CD4-positive, CD25-positive, alpha-beta regulatory T cell (primary cell): ENCODE data around the gene PCAT6. TPM values are rescaled to one million over a fixed set of nuclear protein-coding genes. Genes with fewer than 3 reads are reported as not detected.

ENCODE experiments used
- ATAC-seq, 2 donors: fragments of 150-1000 bp; cut with Tn5 transposase; one replicate each; pipeline ENCODE4 v1.10.0; 2021; ENCODE audit warnings: low read depth in 2 of 2, moderate number of reproducible peaks in 2 of 2, moderate library complexity in 1 of 2
- DNase-seq, 3 donors: peaks; one replicate each; pipeline versions ENCODE4 v3.0.0 to v3.0.0-alpha.2; 2012 to 2022; ENCODE audit warnings: mixed read lengths in 1 of 3
- H3K27ac ChIP-seq: one replicate; pipeline ENCODE4 v1.7.0; 2013; ENCODE audit warnings: mild to moderate bottlenecking, low read length; ENCODE audit not compliant: insufficient read depth, poor library complexity, severe bottlenecking
- H3K27me3 ChIP-seq: one replicate; pipeline ENCODE4 v1.7.0; 2013; ENCODE audit warnings: low read length; ENCODE audit not compliant: control insufficient read depth, insufficient read depth
- H3K36me3 ChIP-seq: one replicate; pipeline ENCODE4 v1.7.0; 2013; ENCODE audit warnings: mild to moderate bottlenecking, low read length, moderate library complexity; ENCODE audit not compliant: control insufficient read depth, insufficient read depth
- H3K4me1 ChIP-seq: 2 replicates; pipeline ENCODE4 v1.7.0; 2013; ENCODE audit warnings: mild to moderate bottlenecking, low read length; ENCODE audit not compliant: insufficient read depth, control insufficient read depth, poor library complexity, severe bottlenecking
- H3K4me3 ChIP-seq: one replicate; pipeline ENCODE4 v1.7.0; 2013; ENCODE audit warnings: low read depth, mild to moderate bottlenecking, low read length, moderate library complexity
- H3K9me3 ChIP-seq, 2 experiments: 1 replicate in 1 of 2; 2 replicates in 1 of 2; pipeline ENCODE4 v1.7.0; 2013; ENCODE audit warnings: low read length in 2 of 2, mild to moderate bottlenecking in 1 of 2, moderate library complexity in 1 of 2; ENCODE audit not compliant: control insufficient read depth in 2 of 2
- H3K27ac Mint-ChIP-seq, 3 donors: one replicate each; pipeline ENCODE4 v1.8.0; 2020 to 2022; ENCODE audit warnings: mild to moderate bottlenecking in 3 of 3, mixed read lengths in 3 of 3, moderate library complexity in 2 of 3
- H3K27me3 Mint-ChIP-seq: one replicate; pipeline ENCODE4 v1.8.0; 2022; ENCODE audit warnings: mild to moderate bottlenecking, mixed read lengths
- H3K36me3 Mint-ChIP-seq: one replicate; pipeline ENCODE4 v1.8.0; 2020; ENCODE audit warnings: mixed read lengths
- H3K4me1 Mint-ChIP-seq, 4 donors: one replicate each; pipeline ENCODE4 v1.8.0; 2020 to 2022; ENCODE audit warnings: mixed read lengths in 4 of 4, mild to moderate bottlenecking in 1 of 4
- H3K4me3 Mint-ChIP-seq, 4 donors: one replicate each; pipeline ENCODE4 v1.8.0; 2020 to 2022; ENCODE audit warnings: mild to moderate bottlenecking in 4 of 4, mixed read lengths in 4 of 4, moderate library complexity in 3 of 4
- H3K9me3 Mint-ChIP-seq, 7 donors: one replicate each; pipeline ENCODE4 v1.8.0; 2020 to 2022; ENCODE audit warnings: mixed read lengths in 7 of 7, mild to moderate bottlenecking in 3 of 7, moderate library complexity in 2 of 7
- polyA plus RNA-seq, 4 donors: library from polyadenylated mRNA; unstranded; fragments of 300-500 nt; fragmentation: Illumina TruSeq; gene quantifications; one replicate each; pipeline ENCODE4 v1.2.3, GENCODE V29; 2021
- total RNA-seq: library from RNA; stranded (reverse); gene quantifications from one replicate; pipeline ENCODE4 v1.2.3, GENCODE V29; 2022

The PCAT6 gene
- total RNA-seq (not detected), polyA plus RNA-seq (not detected)

DNA sequence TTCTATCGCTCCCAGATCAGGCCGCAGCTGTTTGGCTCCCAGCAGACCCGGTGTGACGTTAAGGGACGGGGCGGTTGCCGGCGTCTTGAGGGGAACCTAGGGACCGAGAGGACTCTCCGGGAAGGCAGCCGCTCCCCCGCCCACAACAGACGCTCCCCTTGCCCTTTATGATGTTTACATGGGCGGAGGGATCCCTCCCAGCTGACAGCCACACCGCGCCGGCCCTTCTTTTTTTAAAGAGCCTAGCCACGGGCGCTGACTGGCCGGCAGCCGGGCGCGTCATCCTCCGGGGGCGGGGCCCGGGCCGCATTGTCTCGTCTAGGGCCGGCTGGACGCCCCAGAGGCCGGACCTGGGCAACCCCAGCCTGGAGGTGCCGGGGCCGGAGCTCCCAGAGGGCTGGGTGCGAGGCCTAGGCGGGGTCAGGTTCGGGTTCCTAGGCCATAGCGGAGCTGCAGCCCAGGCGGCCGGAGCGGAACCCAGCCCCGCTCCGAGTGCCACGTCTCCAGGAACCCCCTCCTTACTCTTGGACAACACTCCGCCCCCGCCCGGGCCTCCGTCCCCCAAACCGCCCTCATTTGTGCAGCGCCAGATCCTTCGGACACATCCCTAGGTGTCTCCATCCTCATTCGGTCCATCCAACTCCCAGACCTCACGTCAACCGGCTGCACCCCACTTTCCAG lies at the start of gene PCAT6:
Gene PCAT6, plus strand, starts transcription at position 340 of the 681 bp plus-strand sequence.
- peaks cover 30% of the 10 kb centered on the region for H3K4me1 ChIP-seq
- peak; percentile 74 to 81 for ATAC-seq
- Mint-ChIP-seq H3K4me1 (peaks cover 15 to 36% (median 28%) of the 10 kb centered on the region in 4 donors), H3K27ac (peak within 1 kb of the TSS; percentile 45 to 94 (median 66)), H3K27me3 (peaks cover 24% of the 10 kb centered on the region), H3K9me3 (no peaks in the 10 kb centered on the region), H3K4me3 (peak within 1 kb of the TSS; percentile 86 to 99 (median 95)), H3K36me3 (no peaks in the 10 kb centered on the region)
- H3K4me3 ChIP-seq, result peak within 1 kb of the TSS; percentile 88
- H3K27me3 ChIP-seq, result no peaks in the 10 kb centered on the region
- H3K27ac ChIP-seq, result peak within 1 kb of the TSS; percentile 51
- DNase-seq, result peak; percentile 80 to 95 (median 85)
- H3K9me3 ChIP-seq, result no peaks in the 10 kb centered on the region
- H3K36me3 ChIP-seq, result no peaks in the 10 kb centered on the region

- no peak for ATAC-seq
- Mint-ChIP-seq H3K4me3 (no peak overlapping the region), H3K9me3 (no peaks in the 10 kb centered on the region), H3K27ac (peak overlapping the region in 2 of 3 donors; percentile 16 to 79), H3K36me3 (peaks cover 37% of the 10 kb centered on the region), H3K27me3 (no peaks in the 10 kb centered on the region), H3K4me1 (peaks cover 0 to 9% (median under 1%) of the 10 kb centered on the region in 4 donors)
- H3K27ac ChIP-seq, result no peak overlapping the region
- no peak overlapping the region for H3K4me3 ChIP-seq
- no peaks in the 10 kb centered on the region for H3K9me3 ChIP-seq
- H3K4me1 ChIP-seq, result no peaks in the 10 kb centered on the region
- H3K36me3 ChIP-seq, result peaks cover 66% of the 10 kb centered on the region
- no peak for DNase-seq
- H3K27me3 ChIP-seq, result no peaks in the 10 kb centered on the region
Observed at GRCh38 chr1:202762019-202762418, 48.7 kb upstream of the PCAT6 start.

GRCh38 chr1:202765721-202766120 lies 45.0 kb upstream of the PCAT6 start:
- Mint-ChIP-seq H3K9me3 (no peaks in the 10 kb centered on the region), H3K27me3 (no peaks in the 10 kb centered on the region), H3K4me1 (peaks cover 0 to 4% (median 2%) of the 10 kb centered on the region in 4 donors), H3K27ac (no peak overlapping the region), H3K4me3 (no peak overlapping the region), H3K36me3 (peaks cover 30% of the 10 kb centered on the region)
- H3K4me1 ChIP-seq, result no peaks in the 10 kb centered on the region
- peaks cover 50% of the 10 kb centered on the region for H3K36me3 ChIP-seq
- H3K27me3 ChIP-seq, result no peaks in the 10 kb centered on the region
- no peak for DNase-seq
- no peak overlapping the region for H3K4me3 ChIP-seq
- no peaks in the 10 kb centered on the region for H3K9me3 ChIP-seq
- H3K27ac ChIP-seq, result no peak overlapping the region
- no peak for ATAC-seq

GRCh38 chr1:202770135-202770534 lies 40.6 kb upstream of the PCAT6 start:
- Mint-ChIP-seq H3K4me3 (no peak overlapping the region), H3K9me3 (no peaks in the 10 kb centered on the region), H3K27me3 (no peaks in the 10 kb centered on the region), H3K4me1 (peaks cover 0 to 4% (median 0%) of the 10 kb centered on the region in 4 donors), H3K27ac (no peak overlapping the region), H3K36me3 (peaks cover 34% of the 10 kb centered on the region)
- no peak for DNase-seq
- H3K36me3 ChIP-seq, result peaks cover 54% of the 10 kb centered on the region
- no peak for ATAC-seq
- H3K27me3 ChIP-seq, result no peaks in the 10 kb centered on the region
- H3K27ac ChIP-seq, result no peak overlapping the region
- no peaks in the 10 kb centered on the region for H3K9me3 ChIP-seq
- H3K4me1 ChIP-seq, result no peaks in the 10 kb centered on the region
- H3K4me3 ChIP-seq, result no peak overlapping the region

DNA sequence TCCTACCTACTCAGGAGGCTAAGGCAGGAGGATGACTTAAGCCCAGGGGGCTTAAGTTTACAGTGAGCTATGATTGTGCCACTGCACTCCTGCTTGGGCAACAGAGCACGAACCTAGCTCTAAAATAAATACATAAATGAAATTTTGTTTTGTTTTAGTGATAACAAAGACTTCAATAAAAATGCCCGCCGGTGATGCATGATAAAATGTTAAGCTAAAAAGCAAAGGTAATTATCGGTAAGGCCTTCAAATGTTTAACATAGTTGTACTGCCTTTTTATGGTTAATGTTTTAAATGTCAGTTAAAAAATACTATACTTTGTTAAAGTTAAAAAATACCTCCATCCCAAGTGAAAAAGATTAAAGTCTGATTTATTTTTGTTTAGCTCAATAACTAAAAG lies 29.6 kb upstream of the PCAT6 start:
- no peak overlapping the region for H3K4me3 ChIP-seq
- Mint-ChIP-seq H3K4me1 (peaks cover 12 to 46% (median 24%) of the 10 kb centered on the region in 4 donors), H3K4me3 (no peak overlapping the region), H3K27me3 (no peaks in the 10 kb centered on the region), H3K27ac (no peak overlapping the region), H3K9me3 (peaks cover 0 to 1% (median 0%) of the 10 kb centered on the region in 7 donors), H3K36me3 (peaks cover 7% of the 10 kb centered on the region)
- no peaks in the 10 kb centered on the region for H3K9me3 ChIP-seq
- ATAC-seq, result no peak
- no peaks in the 10 kb centered on the region for H3K4me1 ChIP-seq
- H3K27ac ChIP-seq, result no peak overlapping the region
- no peak for DNase-seq
- no peaks in the 10 kb centered on the region for H3K36me3 ChIP-seq
- H3K27me3 ChIP-seq, result no peaks in the 10 kb centered on the region

GRCh38 chr1:202786804-202787203 lies 23.9 kb upstream of the PCAT6 start:
- Mint-ChIP-seq H3K27ac (no peak overlapping the region), H3K9me3 (no peaks in the 10 kb centered on the region), H3K4me1 (peaks cover 20 to 57% (median 27%) of the 10 kb centered on the region in 4 donors), H3K27me3 (no peaks in the 10 kb centered on the region), H3K36me3 (peaks cover 3% of the 10 kb centered on the region), H3K4me3 (no peak overlapping the region)
- Histone ChIP-seq H3K9me3 (no peaks in the 10 kb centered on the region), H3K27ac (no peak overlapping the region), H3K4me3 (no peak overlapping the region), H3K27me3 (no peaks in the 10 kb centered on the region), H3K36me3 (no peaks in the 10 kb centered on the region), H3K4me1 (no peaks in the 10 kb centered on the region)
- no peak for ATAC-seq
- no peak for DNase-seq

GRCh38 chr1:202788800-202789199 lies 22.0 kb upstream of the PCAT6 start:
- Histone ChIP-seq H3K36me3 (no peaks in the 10 kb centered on the region), H3K27me3 (no peaks in the 10 kb centered on the region), H3K4me1 (no peaks in the 10 kb centered on the region), H3K9me3 (no peaks in the 10 kb centered on the region), H3K27ac (no peak overlapping the region), H3K4me3 (no peak overlapping the region)
- peaks cover 32 to 52% (median 35%) of the 10 kb centered on the region in 4 donors for H3K4me1 Mint-ChIP-seq
- no peak overlapping the region for H3K4me3 Mint-ChIP-seq
- no peaks in the 10 kb centered on the region for H3K27me3 Mint-ChIP-seq
- H3K27ac Mint-ChIP-seq, result peak overlapping the region in 1 of 3 donors; percentile 67
- no peaks in the 10 kb centered on the region for H3K9me3 Mint-ChIP-seq
- DNase-seq (no peak), ATAC-seq (no peak)
- H3K36me3 Mint-ChIP-seq, result peaks cover 3% of the 10 kb centered on the region
